ENCODE results near the gene FAM135A. TPM values are rescaled to one million over a fixed set of nuclear protein-coding genes. Genes with fewer than 3 reads are reported as not detected.
A peak's percentile ranks its signal among the peaks of the same experiment; 100 is the strongest.
"Not testable (repeated sequence)": the region's sequence is repeated elsewhere in the genome, so short reads cannot be mapped to it uniquely, and the experiment has no call there.

Gene FAM135A
- polyA plus RNA-seq, 1 donor, result 34.8 TPM

- DNase-seq, result no peak
Observed at GRCh38 chr6:70396163-70396562, 17.1 kb upstream of the FAM135A start.

- no peak for DNase-seq
Observed at GRCh38 chr6:70396796-70397729, 16.2 kb upstream of the FAM135A start.

GRCh38 chr6:70398783-70399728 is 14.3 kb upstream of the FAM135A start:
- peak; percentile 13 for DNase-seq

GRCh38 chr6:70404658-70405057 is 8.7 kb upstream of the FAM135A start:
- no peak for DNase-seq

- no peak for DNase-seq
Observed at GRCh38 chr6:70409216-70409615, 4.1 kb upstream of the FAM135A start.

GRCh38 chr6:70411542-70412251 is 1.6 kb upstream of the FAM135A start:
- no peak for DNase-seq

- DNase-seq, result peak; percentile 7
Observed at GRCh38 chr6:70412252-70413113, 825 bp upstream of the FAM135A start.

GRCh38 chr6:70413992-70414494 is 735 bp downstream of the FAM135A start:
- peak; percentile 29 for DNase-seq

GRCh38 chr6:70414813-70415212 is 1.5 kb downstream of the FAM135A start:
- no peak for DNase-seq

- no peak for DNase-seq
Observed at GRCh38 chr6:70415247-70415646, 1.9 kb downstream of the FAM135A start.

- no peak for DNase-seq
Observed at GRCh38 chr6:70415660-70416059, 2.4 kb downstream of the FAM135A start.

- no peak for DNase-seq
Observed at GRCh38 chr6:70421509-70421908, 8.2 kb downstream of the FAM135A start.

GRCh38 chr6:70423189-70424134 is 10.2 kb downstream of the FAM135A start:
- DNase-seq, result peak; percentile 22

GRCh38 chr6:70424291-70424690 is 11.0 kb downstream of the FAM135A start:
- peak; percentile 18 for DNase-seq

GRCh38 chr6:70436320-70436719 is 23.0 kb downstream of the FAM135A start:
- DNase-seq, result no peak

- DNase-seq, result no peak
Observed at GRCh38 chr6:70445001-70445400, 31.7 kb downstream of the FAM135A start.

- not testable (repeated sequence) for DNase-seq
Observed at GRCh38 chr6:70447343-70448070, 34.2 kb downstream of the FAM135A start.

GRCh38 chr6:70453899-70454298 is 40.6 kb downstream of the FAM135A start:
- DNase-seq, result not testable (repeated sequence)

- DNase-seq, result no peak
Observed at GRCh38 chr6:70456735-70457134, 43.4 kb downstream of the FAM135A start.
